ENCODE data around the gene GSE1. TPM values are rescaled to one million over a fixed set of nuclear protein-coding genes. Genes with fewer than 3 reads are reported as not detected.

Gene GSE1
- total and polyA plus RNA-seq, 9 of the 15 experiments (the other 6 are each of a cell fraction or from before 2014, with no cell fraction given), result 12.2 to 244 (median 57.9) TPM

- no peak for TF ChIP-seq ZNF121 (CRISPR knock-in tag; conservative IDR thresholded peaks at IDR 0.05)
Observed at GRCh38 chr16:85638695-85639409, 25.7 kb downstream of the GSE1 start (continued).

DNA sequence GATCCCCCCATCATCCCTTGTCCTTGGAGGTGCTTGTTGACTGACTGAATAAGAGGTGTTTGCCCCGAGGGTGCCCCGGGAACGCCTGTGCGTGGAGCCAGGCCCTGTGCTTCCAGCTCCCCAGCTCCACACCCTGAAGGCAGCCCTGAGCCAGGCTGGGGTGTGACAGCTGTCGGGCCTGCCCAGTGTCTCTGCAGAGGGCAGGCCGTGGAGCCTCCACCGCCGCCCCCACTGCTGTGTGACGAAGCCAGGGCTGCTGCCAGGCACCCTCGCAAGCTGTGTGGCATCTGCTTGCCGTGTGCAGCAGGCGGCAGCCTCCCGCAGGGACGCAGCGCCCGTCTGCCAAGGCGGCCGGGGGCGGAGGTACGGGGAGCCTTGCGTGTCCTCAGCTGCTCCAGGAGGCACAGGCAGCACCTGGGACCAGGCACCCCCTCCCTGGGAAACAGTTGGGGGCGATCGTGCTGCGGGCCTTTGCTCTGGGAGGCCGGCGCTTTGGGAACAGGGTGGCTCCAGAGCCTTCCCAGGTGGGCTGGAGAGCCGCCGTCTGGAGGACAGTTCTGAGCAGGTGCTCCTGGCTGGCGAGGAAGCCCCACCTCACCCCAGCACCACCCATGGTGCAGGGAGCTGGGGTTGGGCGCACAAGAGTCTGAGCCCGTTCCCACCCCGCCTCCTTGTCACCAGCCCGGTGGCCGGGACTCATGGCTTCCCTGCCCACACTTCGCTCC, 26.6 kb downstream of the GSE1 start:
- DNase-seq (ENCODE audit: extremely low read depth in 1 of 4, low spot score in 3 of 4) (no peak), FAIRE-seq (no peak), ATAC-seq (no peak)
- Histone ChIP-seq H3K27me3 (ENCODE audit: control insufficient read depth in 2 of 2, insufficient read depth in 2 of 2, low read length in 2 of 2) (no peaks in the 10 kb centered on the region), H3K9me3 (replicated peaks; ENCODE audit: control insufficient read depth, insufficient read depth, low read depth, low read length) (no peaks in the 10 kb centered on the region), H3K27ac (ENCODE audit: extremely low read depth, low read depth, low read length) (no peak overlapping the region), H3K4me3 (no peak overlapping the region), H3K9me1 (ENCODE audit: control insufficient read depth, insufficient read depth, low read length) (peaks cover 10% of the 10 kb centered on the region), H3K4me2 (ENCODE audit: insufficient read depth, low read length) (no peak overlapping the region), H3K36me3 (ENCODE audit: control insufficient read depth, insufficient read depth, low read length) (peaks cover 99% of the 10 kb centered on the region; the same call in 2 of the 3 replicates), H2AFZ (ENCODE audit: low read depth, low read length) (no peak overlapping the region), H3K9ac (ENCODE audit: insufficient read depth in 1 of 2, low read depth in 2 of 2, low read length in 2 of 2) (no peak overlapping the region), H3K4me1 (replicated peaks in 1 of 2; ENCODE audit: control insufficient read depth in 2 of 2, insufficient read depth in 2 of 2, low read length in 2 of 2) (peaks cover 0 to 91% of the 10 kb centered on the region in 2 experiments; a peak in 2 of 5 replicates), H3K79me2 (ENCODE audit: control insufficient read depth, insufficient read depth, low read length) (peaks cover 99% of the 10 kb centered on the region), H4K20me1 (replicated peaks; ENCODE audit: control insufficient read depth, insufficient read depth, low read length) (peaks cover 83% of the 10 kb centered on the region)
- WGBS (ENCODE audit: insufficient coverage, low coverage, missing lambda C conversion rate), result 95% methylated on average over 24 of the region's 35 CpGs
- POLR2A ChIA-PET, result interaction anchor here (0.5 to 1.3 kb wide), 6 partner anchors 9 to 224 kb away, joined by 3 to 4 read pairs (median 3); no protein-coding TSS in a partner anchor
- peak; percentile 42 for TF ChIP-seq RBM22 (IDR thresholded peaks at IDR 0.05; ENCODE audit: low read depth, low read length, poor library complexity, severe bottlenecking)
- TF ChIP-seq, protein P1, sequence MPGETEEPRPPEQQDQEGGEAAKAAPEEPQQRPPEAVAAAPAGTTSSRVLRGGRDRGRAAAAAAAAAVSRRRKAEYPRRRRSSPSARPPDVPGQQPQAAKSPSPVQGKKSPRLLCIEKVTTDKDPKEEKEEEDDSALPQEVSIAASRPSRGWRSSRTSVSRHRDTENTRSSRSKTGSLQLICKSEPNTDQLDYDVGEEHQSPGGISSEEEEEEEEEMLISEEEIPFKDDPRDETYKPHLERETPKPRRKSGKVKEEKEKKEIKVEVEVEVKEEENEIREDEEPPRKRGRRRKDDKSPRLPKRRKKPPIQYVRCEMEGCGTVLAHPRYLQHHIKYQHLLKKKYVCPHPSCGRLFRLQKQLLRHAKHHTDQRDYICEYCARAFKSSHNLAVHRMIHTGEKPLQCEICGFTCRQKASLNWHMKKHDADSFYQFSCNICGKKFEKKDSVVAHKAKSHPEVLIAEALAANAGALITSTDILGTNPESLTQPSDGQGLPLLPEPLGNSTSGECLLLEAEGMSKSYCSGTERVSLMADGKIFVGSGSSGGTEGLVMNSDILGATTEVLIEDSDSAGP (CRISPR knock-in tag; IDR thresholded peaks at IDR 0.05), result no peak
- peak; percentile 9 for TF ChIP-seq FIP1L1 (IDR thresholded peaks at IDR 0.05; ENCODE audit: low read depth, low read length, poor library complexity, severe bottlenecking)
- peak; percentile 68 for TF ChIP-seq POLR2G (IDR thresholded peaks at IDR 0.05; ENCODE audit: low read depth, low read length)
- in situ Hi-C loops (cut with MboI), result no loop called here
- no TSS peak for BruUV-seq (replicated peaks)
- intact Hi-C loops (cut with micrococcal nuclease), result no loop called here
- CTCF ChIA-PET (ENCODE audit: low intra/inter-chr PET ratio), result no interaction called here
